H1 (cell line): ENCODE results near the gene CHCHD1. TPM values are rescaled to one million over a fixed set of nuclear protein-coding genes. Genes with fewer than 3 reads are reported as not detected.

Experiments
- CTCF ChIA-PET: fragments of 300-600 bp; sonication (Branson Sonifier 250); formaldehyde crosslinking; loops from one replicate; lab custom pipeline; 2021; ENCODE audit not compliant: partially characterized antibody; lab: Charles Lee
- POLR2A ChIA-PET: fragments of 300-600 bp; sonication (Branson Sonifier 250); formaldehyde crosslinking; loops from one replicate; lab custom pipeline; 2021; ENCODE audit warnings: inconsistent platforms; ENCODE audit not compliant: partially characterized antibody; lab: Charles Lee
- DNase-seq, 2 experiments: peaks; one replicate each; pipeline versions ENCODE4 v3.0.0 to v3.0.0-alpha.2; 2010 to 2022; ENCODE audit warnings: low spot score in 2 of 2, low read depth in 1 of 2, mixed read lengths in 1 of 2
- FAIRE-seq: peaks from 2 replicates; lab custom pipeline; 2011; peaks lifted over from hg19 to GRCh38; lab: Jason Lieb, UNC
- H2AFZ ChIP-seq: 2 replicates; pipeline ENCODE4 v1.8.1; 2012; ENCODE audit warnings: low read length, inconsistent platforms
- H2AK5ac ChIP-seq: 2 replicates; pipeline ENCODE4 v1.6.1; 2013; ENCODE audit warnings: low read depth, low read length
- H2BK120ac ChIP-seq: replicated peaks from 2 replicates; pipeline ENCODE3; 2013; ENCODE audit warnings: low read depth, low read length, inconsistent platforms
- H2BK12ac ChIP-seq: 2 replicates; pipeline ENCODE4 v1.6.1; 2013; ENCODE audit warnings: low read depth, low read length
- H2BK15ac ChIP-seq: 2 replicates; pipeline ENCODE4 v1.6.1; 2013; ENCODE audit warnings: low read length
- H2BK20ac ChIP-seq: 2 replicates; pipeline ENCODE4 v1.6.1; 2013; ENCODE audit warnings: low read length
- H2BK5ac ChIP-seq: 2 replicates; pipeline ENCODE4 v1.6.1; 2013; ENCODE audit warnings: low read depth, low read length
- H3K14ac ChIP-seq: 2 replicates; pipeline ENCODE4 v1.6.1; 2013; ENCODE audit warnings: inconsistent platforms; ENCODE audit not compliant: insufficient read length
- H3K18ac ChIP-seq: 2 replicates; pipeline ENCODE4 v1.6.1; 2013; ENCODE audit warnings: low read length; ENCODE audit errors: extremely low read depth
- H3K23ac ChIP-seq: 2 replicates; pipeline ENCODE4 v1.6.1; 2013; ENCODE audit warnings: inconsistent platforms; ENCODE audit not compliant: insufficient read length
- H3K23me2 ChIP-seq: 2 replicates; pipeline ENCODE4 v1.6.1; 2013; ENCODE audit warnings: low read depth, low read length
- H3K27ac ChIP-seq: 2 replicates; pipeline ENCODE4 v1.6.1; 2011; ENCODE audit warnings: low read depth, low read length, inconsistent platforms
- H3K27me3 ChIP-seq, 4 experiments: replicated peaks in 1 of 4; 1 replicate in 1 of 4; 2 replicates in 3 of 4; pipeline versions ENCODE4 v1.6.1 to v1.8.1; 2011 to 2013; ENCODE audit warnings: low read length in 3 of 4, mild to moderate bottlenecking in 3 of 4, inconsistent platforms in 2 of 4, mixed read lengths in 2 of 4, moderate library complexity in 1 of 4; ENCODE audit not compliant: control insufficient read depth in 3 of 4, insufficient read depth in 3 of 4; ENCODE audit errors: extremely low read depth in 1 of 4
- H3K36me3 ChIP-seq, 4 experiments: 2 replicates each; pipeline versions ENCODE4 v1.6.1 to v1.8.1; 2011 to 2013; ENCODE audit warnings: mild to moderate bottlenecking in 4 of 4, low read length in 3 of 4, moderate library complexity in 2 of 4, control low read depth in 1 of 4, inconsistent platforms in 1 of 4; ENCODE audit not compliant: insufficient read depth in 4 of 4, control insufficient read depth in 2 of 4
- H3K4ac ChIP-seq: replicated peaks from 2 replicates; pipeline ENCODE3; 2013; ENCODE audit warnings: low read length, low read depth, mixed read lengths, inconsistent platforms; ENCODE audit not compliant: insufficient read length
- H3K4me1 ChIP-seq, 4 experiments: replicated peaks in 1 of 4; 1 replicate in 1 of 4; 2 replicates in 3 of 4; pipeline versions ENCODE4 v1.6.1 to v1.8.1; 2011 to 2013; ENCODE audit warnings: low read length in 3 of 4, inconsistent platforms in 2 of 4, mixed read lengths in 1 of 4; ENCODE audit not compliant: insufficient read depth in 4 of 4, control insufficient read depth in 3 of 4
- H3K4me2 ChIP-seq, 2 experiments: 2 replicates each; pipeline versions ENCODE4 v1.6.1 to v1.8.1; 2011 to 2013; ENCODE audit warnings: low read depth in 2 of 2, low read length in 2 of 2, control low read depth in 1 of 2, inconsistent platforms in 1 of 2, mild to moderate bottlenecking in 1 of 2; ENCODE audit not compliant: insufficient read depth in 1 of 2
- H3K4me3 ChIP-seq, 4 experiments: fragments of 200-600, 300-600 bp in 1 of 4; sonication (generic), shearing (Covaris generic), sonication (Bioruptor Twin) in 1 of 4; 2 replicates each; pipeline versions ENCODE4 v1.5.1 to v1.8.1; 2011 to 2016; ENCODE audit warnings: low read length in 4 of 4, low read depth in 3 of 4, control low read depth in 2 of 4, inconsistent platforms in 2 of 4, mild to moderate bottlenecking in 2 of 4, mixed read lengths in 1 of 4, moderate library complexity in 1 of 4; ENCODE audit not compliant: insufficient read depth in 2 of 4; ENCODE audit errors: extremely low read depth in 1 of 4
- H3K56ac ChIP-seq: replicated peaks from 2 replicates; pipeline ENCODE3; 2013; ENCODE audit warnings: low read depth, mild to moderate bottlenecking, mixed read lengths, low read length, inconsistent platforms; ENCODE audit not compliant: insufficient read length
- H3K79me1 ChIP-seq: 2 replicates; pipeline ENCODE4 v1.6.1; 2013; ENCODE audit warnings: low read depth, low read length, control low read depth
- H3K79me2 ChIP-seq, 2 experiments: 2 replicates each; pipeline versions ENCODE4 v1.6.1 to v1.8.1; 2012 to 2013; ENCODE audit warnings: low read length in 2 of 2, mild to moderate bottlenecking in 2 of 2, inconsistent platforms in 1 of 2; ENCODE audit not compliant: insufficient read depth in 2 of 2, control insufficient read depth in 1 of 2
- H3K9ac ChIP-seq, 4 experiments: replicated peaks in 1 of 4; 1 replicate in 1 of 4; 2 replicates in 3 of 4; pipeline versions ENCODE4 v1.6.1 to v1.8.1; 2011 to 2013; ENCODE audit warnings: low read depth in 3 of 4, low read length in 3 of 4, control low read depth in 2 of 4, mild to moderate bottlenecking in 2 of 4, moderate library complexity in 2 of 4, inconsistent platforms in 1 of 4; ENCODE audit errors: extremely low read depth in 1 of 4
- H3K9me3 ChIP-seq, 2 experiments: 2 replicates each; pipeline versions ENCODE4 v1.6.1 to v1.8.1; 2012 to 2013; ENCODE audit warnings: mild to moderate bottlenecking in 2 of 2, moderate library complexity in 2 of 2, control low read depth in 1 of 2, inconsistent platforms in 1 of 2, low read depth in 1 of 2, low read length in 1 of 2, mixed read lengths in 1 of 2; ENCODE audit not compliant: insufficient read depth in 2 of 2
- H4K20me1 ChIP-seq, 2 experiments: replicated peaks in 1 of 2; 2 replicates each; pipeline versions ENCODE3 to v1.8.1; 2011 to 2013; ENCODE audit warnings: inconsistent platforms in 2 of 2, low read length in 2 of 2, mild to moderate bottlenecking in 1 of 2; ENCODE audit not compliant: insufficient read depth in 2 of 2, control insufficient read depth in 1 of 2
- H4K5ac ChIP-seq: 2 replicates; pipeline ENCODE4 v1.6.1; 2013; ENCODE audit warnings: low read length, low read depth, mixed read lengths, inconsistent platforms; ENCODE audit not compliant: insufficient read length
- H4K8ac ChIP-seq: 2 replicates; pipeline ENCODE4 v1.8.0; 2013; ENCODE audit warnings: mild to moderate bottlenecking, moderate library complexity, low read length, inconsistent platforms; ENCODE audit not compliant: insufficient read depth; ENCODE audit errors: extremely low read depth
- H4K91ac ChIP-seq: replicated peaks from 2 replicates; pipeline ENCODE3; 2013; ENCODE audit warnings: low read length, mixed read lengths, inconsistent platforms; ENCODE audit not compliant: insufficient read length
- BRCA1 ChIP-seq: IDR thresholded peaks from 2 replicates; pipeline ENCODE4 v1.6.1; 2012; ENCODE audit warnings: low read depth, low read length, improper control_type of control experiment
- CREB1 ChIP-seq: IDR thresholded peaks from 2 replicates; pipeline ENCODE4 v1.6.1; 2012; ENCODE audit warnings: inconsistent platforms
- MAFK ChIP-seq: IDR thresholded peaks from 2 replicates; pipeline ENCODE4 v1.6.1; 2012; ENCODE audit warnings: low read depth, mild to moderate bottlenecking, improper control_type of control experiment, low read length
- RBBP5 ChIP-seq: IDR thresholded peaks from 2 replicates; pipeline ENCODE4 v1.7.1; 2012; ENCODE audit warnings: low read depth, mild to moderate bottlenecking, inconsistent platforms, low read length, moderate library complexity, borderline replicate concordance
- SP1 ChIP-seq: IDR thresholded peaks from 2 replicates; pipeline ENCODE4 v1.6.1; 2011; ENCODE audit warnings: low read depth, low read length
- TBP ChIP-seq: IDR thresholded peaks from 2 replicates; pipeline ENCODE4 v1.6.1; 2011; ENCODE audit warnings: low read depth, low read length, improper control_type of control experiment
- WGBS, 2 experiments: shearing (Covaris generic) in 1 of 2; methylation state at CpG; one replicate each; pipeline versions ENCODE4 v1.1.6 to v1.1.7; 2013 to 2015; ENCODE audit warnings: low lambda C conversion rate in 2 of 2, mixed read lengths in 2 of 2, inconsistent platforms in 1 of 2, low coverage in 1 of 2, missing lambda C conversion rate in 1 of 2; ENCODE audit not compliant: insufficient replicate concordance in 2 of 2, insufficient coverage in 1 of 2, insufficient read length in 1 of 2; ENCODE audit errors: extremely low coverage in 1 of 2, missing lambda C conversion rate in 1 of 2; 5-methylcytosine and 5-hydroxymethylcytosine counted together
- polyA plus RNA-seq, 7 experiments: library from polyadenylated mRNA; depleted of rRNA in 3 of 7; stranded (reverse) in 5 of 7; unstranded in 2 of 7; fragments of >200 nt in 5 of 7; fragments of 200-250 nt in 2 of 7; gene quantifications; 1 replicate in 5 of 7; 2 replicates in 1 of 7; 4 replicates in 1 of 7; pipeline versions ENCODE4 v1.2.1 to v1.2.3, GENCODE V29; 2011 to 2013; ENCODE audit warnings: missing spikeins in 2 of 7, mixed read lengths in 2 of 7
- total RNA-seq: library from RNA; stranded (reverse); fragmentation: NEBNext Ultra II Directional; extraction: Animal tissue kit (Norgen Biotek cat#: 25700); gene quantifications from 2 replicates; pipeline ENCODE4 v1.2.1, GENCODE V29; 2021
- TF ChIP-seq, protein P1 (sequence below): IDR thresholded peaks from 2 replicates; pipeline ENCODE4 v1.6.1; 2012; ENCODE audit warnings: inconsistent platforms

CHCHD1 gene
- total and polyA plus RNA-seq, 2 of the 8 experiments (the other 6 are each of a cell fraction or from before 2014, with no cell fraction given), result 44.9 to 58.1 TPM

DNA sequence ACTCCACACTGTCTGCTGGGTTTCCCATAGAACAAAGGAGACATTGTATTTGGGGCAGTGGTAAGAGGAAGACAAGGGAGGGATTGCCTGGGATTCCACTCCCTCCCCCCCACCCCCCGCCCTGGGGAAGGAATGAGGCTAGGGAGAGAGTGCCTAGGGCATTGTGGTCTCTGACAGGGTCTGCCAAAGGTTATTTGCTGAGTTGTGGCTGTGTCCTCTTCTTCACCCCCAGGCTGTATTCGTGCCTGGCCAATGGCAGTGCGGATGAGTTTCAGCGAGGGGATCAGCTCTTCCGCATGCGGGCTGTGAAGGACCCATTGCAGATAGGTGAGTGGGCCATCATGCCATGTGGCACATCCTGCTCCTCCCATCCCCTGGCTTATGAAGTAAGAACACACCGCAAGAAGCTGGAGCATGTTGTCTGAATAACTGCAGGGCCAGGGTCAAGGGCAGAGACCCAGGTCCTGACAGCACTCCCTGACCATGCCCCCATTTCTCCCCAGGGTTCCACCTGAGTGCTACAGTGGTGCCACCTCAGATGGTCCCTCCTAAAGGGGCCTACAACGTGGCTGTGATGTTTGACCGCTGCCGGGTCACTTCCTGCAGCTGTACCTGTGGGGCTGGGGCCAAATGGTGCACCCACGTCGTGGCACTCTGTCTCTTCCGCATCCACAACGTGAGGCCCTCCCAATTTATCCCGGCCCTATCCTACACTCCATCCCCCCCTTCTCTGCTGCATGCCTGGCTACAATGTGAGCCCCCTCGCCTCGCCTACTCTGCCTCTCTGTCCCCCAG lies 7.2 kb downstream of the CHCHD1 start:
- H3K18ac ChIP-seq, result no peak overlapping the region
- no peak overlapping the region for H4K91ac ChIP-seq
- H3K79me2 ChIP-seq, result peaks cover 0 to 9% of the 10 kb centered on the region in 2 experiments; a peak in 2 of 4 replicates
- H3K27me3 ChIP-seq, result no peaks in the 10 kb centered on the region
- H3K9me3 ChIP-seq, result no peaks in the 10 kb centered on the region
- no peaks in the 10 kb centered on the region; the same call in 1 of the 2 replicates for H3K79me1 ChIP-seq
- no peak overlapping the region for H3K23ac ChIP-seq
- no peak overlapping the region for H3K56ac ChIP-seq
- no peak overlapping the region for H3K14ac ChIP-seq
- no peak overlapping the region for H3K9ac ChIP-seq
- no peak overlapping the region for H3K4me3 ChIP-seq
- H4K8ac ChIP-seq, result no peak overlapping the region
- TF ChIP-seq, protein P1, sequence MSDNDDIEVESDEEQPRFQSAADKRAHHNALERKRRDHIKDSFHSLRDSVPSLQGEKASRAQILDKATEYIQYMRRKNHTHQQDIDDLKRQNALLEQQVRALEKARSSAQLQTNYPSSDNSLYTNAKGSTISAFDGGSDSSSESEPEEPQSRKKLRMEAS, result no peak
- no peak for TF ChIP-seq MAFK
- no peak for TF ChIP-seq BRCA1
- TF ChIP-seq TBP, result no peak
- TF ChIP-seq RBBP5, result no peak
- TF ChIP-seq SP1, result no peak
- no peak for TF ChIP-seq CREB1
- no peak overlapping the region for H3K27ac ChIP-seq
- H3K4ac ChIP-seq, result no peak overlapping the region
- FAIRE-seq, result no peak
- no peak for DNase-seq
- peaks cover 3 to 15% of the 10 kb centered on the region in 2 experiments for H4K20me1 ChIP-seq
- peaks cover 6 to 19% (median 12%) of the 10 kb centered on the region in 4 experiments; a peak in 6 of 8 replicates for H3K36me3 ChIP-seq
- no peak overlapping the region for H2BK12ac ChIP-seq
- peaks cover 0 to 4% (median under 1%) of the 10 kb centered on the region in 4 experiments; a peak in 4 of 7 replicates for H3K4me1 ChIP-seq
- H2BK5ac ChIP-seq, result no peak overlapping the region
- H3K23me2 ChIP-seq, result peaks cover 15% of the 10 kb centered on the region; the same call in 1 of the 2 replicates
- 97% methylated on average over 16 of the region's 17 CpGs; no CpG with 5 or more reads in 1 of the 2 experiments for WGBS, 2 experiments
- H4K5ac ChIP-seq, result no peak overlapping the region
- H2AFZ ChIP-seq, result no peak overlapping the region
- H2BK15ac ChIP-seq, result no peak overlapping the region
- POLR2A ChIA-PET, result interaction anchor here (1.1 to 3.2 kb wide), 4 partner anchors 10 to 21 kb away, joined by 3 to 9 read pairs (median 3); no protein-coding TSS in a partner anchor
- H2AK5ac ChIP-seq, result no peak overlapping the region
- CTCF ChIA-PET, result interaction anchor here (0.6 to 1.4 kb wide), 7 partner anchors 8 to 1582 kb away, joined by 3 to 5 read pairs (median 3); no protein-coding TSS in a partner anchor
- H2BK120ac ChIP-seq, result no peak overlapping the region
- H2BK20ac ChIP-seq, result no peak overlapping the region
- no peak overlapping the region for H3K4me2 ChIP-seq
